CD14-positive monocyte (primary cell): ENCODE results near the gene FBXL5. TPM values are rescaled to one million over a fixed set of nuclear protein-coding genes. Genes with fewer than 3 reads are reported as not detected.

Experiments
- DNase-seq, 3 donors: peaks; one replicate each; pipeline ENCODE4 v3.0.0-alpha.2; 2011 to 2022
- H2AFZ ChIP-seq: 2 replicates; pipeline ENCODE4 v1.6.0; 2012; ENCODE audit warnings: mild to moderate bottlenecking, low read depth, low read length, inconsistent platforms; ENCODE audit not compliant: insufficient read depth, poor library complexity, severe bottlenecking
- H3K27ac ChIP-seq, 2 donors: 1 replicate in 1 of 2; 2 replicates in 1 of 2; pipeline ENCODE4 v1.5.1; 2012 to 2013; ENCODE audit warnings: low read length in 2 of 2, control low read depth in 1 of 2, inconsistent platforms in 1 of 2, low read depth in 1 of 2, mild to moderate bottlenecking in 1 of 2
- H3K27me3 ChIP-seq, 2 donors: one replicate each; pipeline versions ENCODE4 v1.6.0 to v1.6.1; 2011 to 2013; ENCODE audit warnings: low read length in 2 of 2; ENCODE audit not compliant: control insufficient read depth in 2 of 2, insufficient read depth in 2 of 2
- H3K36me3 ChIP-seq, 2 donors: replicated peaks in 1 of 2; 1 replicate in 1 of 2; 2 replicates in 1 of 2; pipeline versions ENCODE4 v1.5.1 to v1.6.1; 2012 to 2013; ENCODE audit warnings: low read length in 2 of 2, control low read depth in 1 of 2, inconsistent platforms in 1 of 2, mild to moderate bottlenecking in 1 of 2; ENCODE audit not compliant: insufficient read depth in 2 of 2, control insufficient read depth in 1 of 2
- H3K4me1 ChIP-seq, 2 donors: 1 replicate in 1 of 2; 2 replicates in 1 of 2; pipeline versions ENCODE4 v1.5.1 to v1.6.1; 2012 to 2013; ENCODE audit warnings: low read length in 2 of 2, control low read depth in 1 of 2, inconsistent platforms in 1 of 2, mild to moderate bottlenecking in 1 of 2, moderate library complexity in 1 of 2; ENCODE audit not compliant: insufficient read depth in 2 of 2, control insufficient read depth in 1 of 2
- H3K4me2 ChIP-seq: replicated peaks from 2 replicates; pipeline ENCODE3; 2012; ENCODE audit warnings: low read length, moderate library complexity, mild to moderate bottlenecking; ENCODE audit not compliant: poor library complexity, severe bottlenecking; ENCODE audit errors: extremely low read depth
- H3K4me3 ChIP-seq, 3 experiments: fragments of 200-600 bp in 1 of 3; sonication (generic) in 1 of 3; replicated peaks in 1 of 3; 1 replicate in 2 of 3; 2 replicates in 1 of 3; pipeline ENCODE4 v1.5.1; 2011 to 2013; ENCODE audit warnings: low read length in 3 of 3, mild to moderate bottlenecking in 3 of 3, control low read depth in 2 of 3, low read depth in 2 of 3, inconsistent platforms in 1 of 3, moderate library complexity in 1 of 3
- H3K79me2 ChIP-seq: 2 replicates; pipeline ENCODE4 v1.6.0; 2012; ENCODE audit warnings: mild to moderate bottlenecking, control low read depth, inconsistent platforms, low read length, moderate library complexity; ENCODE audit not compliant: insufficient read depth
- H3K9ac ChIP-seq: 2 replicates; pipeline ENCODE4 v1.6.0; 2017; ENCODE audit warnings: low read length, mild to moderate bottlenecking; ENCODE audit not compliant: insufficient read depth, poor library complexity, severe bottlenecking
- H3K9me3 ChIP-seq, 2 donors: replicated peaks in 1 of 2; 1 replicate in 1 of 2; 2 replicates in 1 of 2; pipeline versions ENCODE4 v1.5.1 to v1.6.1; 2012 to 2013; ENCODE audit warnings: low read length in 2 of 2, control low read depth in 1 of 2; ENCODE audit not compliant: control insufficient read depth in 1 of 2, insufficient read depth in 1 of 2
- H4K20me1 ChIP-seq: 2 replicates; pipeline ENCODE4 v1.6.0; 2012; ENCODE audit warnings: mild to moderate bottlenecking, low read length, control low read depth, moderate library complexity; ENCODE audit not compliant: insufficient read depth
- H3K27ac Mint-ChIP-seq, 7 donors: one replicate each; pipeline ENCODE4 v1.8.0; 2020; ENCODE audit warnings: mild to moderate bottlenecking in 7 of 7, mixed read lengths in 7 of 7, moderate library complexity in 6 of 7, inconsistent platforms in 2 of 7
- H3K27me3 Mint-ChIP-seq, 3 donors: one replicate each; pipeline ENCODE4 v1.8.0; 2021 to 2022; ENCODE audit warnings: low read depth in 3 of 3, mild to moderate bottlenecking in 3 of 3, mixed read lengths in 3 of 3, moderate library complexity in 3 of 3, inconsistent platforms in 1 of 3
- H3K36me3 Mint-ChIP-seq, 2 donors: one replicate each; pipeline ENCODE4 v1.8.0; 2020; ENCODE audit warnings: mixed read lengths in 2 of 2, inconsistent platforms in 1 of 2, mild to moderate bottlenecking in 1 of 2
- H3K4me1 Mint-ChIP-seq: one replicate; pipeline ENCODE4 v1.8.0; 2020; ENCODE audit warnings: mild to moderate bottlenecking, mixed read lengths
- H3K4me3 Mint-ChIP-seq, 2 donors: one replicate each; pipeline ENCODE4 v1.8.0; 2020; ENCODE audit warnings: mild to moderate bottlenecking in 2 of 2, mixed read lengths in 2 of 2, moderate library complexity in 1 of 2
- H3K9me3 Mint-ChIP-seq, 7 donors: one replicate each; pipeline ENCODE4 v1.8.0; 2020 to 2022; ENCODE audit warnings: mixed read lengths in 7 of 7, mild to moderate bottlenecking in 6 of 7, moderate library complexity in 6 of 7, inconsistent platforms in 2 of 7
- CTCF ChIP-seq: fragments of 200-600 bp; IDR thresholded peaks from one replicate; pipeline ENCODE4 v1.8.0; 2022; ENCODE audit warnings: antibody characterized with exemption, mild to moderate bottlenecking
- WGBS: methylation state at CpG from one replicate; pipeline ENCODE4 v1.1.5; 2013; ENCODE audit warnings: missing lambda C conversion rate; ENCODE audit not compliant: insufficient coverage; 5-methylcytosine and 5-hydroxymethylcytosine counted together
- intact Hi-C, 2 donors: fragments of 100-400 bp; cut with micrococcal nuclease; formaldehyde crosslinking; loops; one replicate each; pipeline versions ENCODE4 v1.15.0 to v1.15.1; 2023
- polyA plus RNA-seq, 3 donors: library from polyadenylated mRNA; depleted of rRNA in 1 of 3; unstranded in 2 of 3; stranded (reverse) in 1 of 3; fragments of 300-500 nt in 2 of 3; fragments of >200 nt in 1 of 3; fragmentation: Illumina TruSeq in 2 of 3; gene quantifications; 1 replicate in 2 of 3; 2 replicates in 1 of 3; pipeline ENCODE4 v1.2.3, GENCODE V29; 2012 to 2021

FBXL5 gene
- polyA plus RNA-seq, 3 donors: 172 to 518 (median 484) TPM

- H2AFZ ChIP-seq: no peak overlapping the region
- intact Hi-C loops: no loop called here
- no peaks in the 10 kb centered on the region for H3K4me1 ChIP-seq
- no peaks in the 10 kb centered on the region for H3K27me3 ChIP-seq
- peaks cover 8% of the 10 kb centered on the region for H3K4me1 Mint-ChIP-seq
- H3K27me3 Mint-ChIP-seq: peaks cover 0 to 1% (median 0%) of the 10 kb centered on the region in 3 donors
- H3K27ac ChIP-seq: no peak overlapping the region
- H3K9ac ChIP-seq: no peak overlapping the region
- H3K9me3 ChIP-seq: no peaks in the 10 kb centered on the region
- peaks cover 52% of the 10 kb centered on the region for H3K79me2 ChIP-seq
- no peaks in the 10 kb centered on the region for H3K9me3 Mint-ChIP-seq
- no peak overlapping the region for H3K4me3 Mint-ChIP-seq
- no peak overlapping the region for H3K4me2 ChIP-seq
- no peak overlapping the region for H3K27ac Mint-ChIP-seq
- DNase-seq: no peak
- peaks cover 71 to 88% of the 10 kb centered on the region in 2 donors for H3K36me3 ChIP-seq
- TF ChIP-seq CTCF: no peak
- WGBS: 92% methylated on average over 4 of the region's 5 CpGs
- H3K36me3 Mint-ChIP-seq: peaks cover 65 to 86% of the 10 kb centered on the region in 2 donors
- peaks cover 100% of the 10 kb centered on the region for H4K20me1 ChIP-seq
- H3K4me3 ChIP-seq: no peak overlapping the region
These were observed 49.6 kb downstream of the FBXL5 start for GRCh38 chr4:15605537-15605936.

- Histone ChIP-seq H3K27ac (no peak overlapping the region), H3K9ac (no peak overlapping the region), H3K79me2 (peaks cover 16% of the 10 kb centered on the region), H3K36me3 (peaks cover 55 to 88% of the 10 kb centered on the region in 2 donors), H4K20me1 (peaks cover 100% of the 10 kb centered on the region), H3K4me2 (no peak overlapping the region), H3K4me1 (no peaks in the 10 kb centered on the region), H2AFZ (no peak overlapping the region), H3K4me3 (no peak overlapping the region), H3K9me3 (no peaks in the 10 kb centered on the region), H3K27me3 (no peaks in the 10 kb centered on the region)
- WGBS: no CpG with 5 or more reads among the region's 2 CpGs
- no peak for TF ChIP-seq CTCF
- no peaks in the 10 kb centered on the region for H3K27me3 Mint-ChIP-seq
- no peaks in the 10 kb centered on the region for H3K9me3 Mint-ChIP-seq
- no peaks in the 10 kb centered on the region for H3K4me1 Mint-ChIP-seq
- DNase-seq: no peak
- H3K4me3 Mint-ChIP-seq: no peak overlapping the region
- H3K36me3 Mint-ChIP-seq: peaks cover 66 to 78% of the 10 kb centered on the region in 2 donors
- no peak overlapping the region for H3K27ac Mint-ChIP-seq
- intact Hi-C loops: no loop called here
These were observed 53.3 kb downstream of the FBXL5 start for GRCh38 chr4:15601862-15602261.
